Measurements from ENCODE around the gene RASL10A. TPM values are rescaled to one million over a fixed set of nuclear protein-coding genes. Genes with fewer than 3 reads are reported as not detected.

Gene RASL10A
- total RNA-seq, 1 donor from 2014 or later = 0.88 TPM

GRCh38 chr22:29338398-29338797 lies 22.9 kb upstream of the RASL10A start:
- ATAC-seq = no peak

GRCh38 chr22:29337631-29338284 lies 22.3 kb upstream of the RASL10A start:
- no peak for ATAC-seq

GRCh38 chr22:29336751-29337490 lies 21.4 kb upstream of the RASL10A start:
- ATAC-seq = no peak

GRCh38 chr22:29335656-29336055 lies 20.2 kb upstream of the RASL10A start:
- ATAC-seq = no peak

GRCh38 chr22:29334696-29335344 lies 19.3 kb upstream of the RASL10A start:
- no peak for ATAC-seq

GRCh38 chr22:29334148-29334547 lies 18.7 kb upstream of the RASL10A start:
- ATAC-seq = no peak

- no peak for ATAC-seq
Observed at GRCh38 chr22:29332886-29333496, 17.5 kb upstream of the RASL10A start.

GRCh38 chr22:29331658-29332300 lies 16.3 kb upstream of the RASL10A start:
- no peak for ATAC-seq

- ATAC-seq = no peak
Observed at GRCh38 chr22:29331213-29331612, 15.7 kb upstream of the RASL10A start.

GRCh38 chr22:29330753-29331152 lies 15.3 kb upstream of the RASL10A start:
- no peak for ATAC-seq

- ATAC-seq = no peak
Observed at GRCh38 chr22:29330291-29330690, 14.8 kb upstream of the RASL10A start.

GRCh38 chr22:29329581-29329980 lies 14.1 kb upstream of the RASL10A start:
- no peak for ATAC-seq

GRCh38 chr22:29328566-29329500 lies 13.3 kb upstream of the RASL10A start:
- no peak for ATAC-seq

- ATAC-seq = no peak
Observed at GRCh38 chr22:29328055-29328454, 12.6 kb upstream of the RASL10A start.

GRCh38 chr22:29327089-29327764 lies 11.7 kb upstream of the RASL10A start:
- ATAC-seq = no peak

GRCh38 chr22:29326481-29326880 lies 11.0 kb upstream of the RASL10A start:
- ATAC-seq = peak; percentile 2

GRCh38 chr22:29325785-29326315 lies 10.4 kb upstream of the RASL10A start:
- no peak for ATAC-seq

- ATAC-seq = no peak
Observed at GRCh38 chr22:29325356-29325755, 9.9 kb upstream of the RASL10A start.

- ATAC-seq = no peak
Observed at GRCh38 chr22:29323641-29324040, 8.1 kb upstream of the RASL10A start.

- ATAC-seq = no peak
Observed at GRCh38 chr22:29320546-29320945, 5.0 kb upstream of the RASL10A start.

GRCh38 chr22:29319072-29319471 lies 3.6 kb upstream of the RASL10A start:
- no peak for ATAC-seq
